ENCODE measurements around the gene MAST4. TPM values are rescaled to one million over a fixed set of nuclear protein-coding genes. Genes with fewer than 3 reads are reported as not detected.

Gene MAST4
- total and polyA plus RNA-seq, 2 of the 4 experiments (the other 2 are of a cell fraction) = 4.8 to 6.8 TPM

- H3K27ac ChIP-seq (ENCODE audit: insufficient read depth, low read length) = no peak overlapping the region
- no peak overlapping the region for H2BK5ac ChIP-seq (ENCODE audit: low read depth, low read length, poor library complexity, severe bottlenecking)
- no peak overlapping the region for H3K14ac ChIP-seq (replicated peaks; ENCODE audit: low read depth, low read length)
- H3K18ac ChIP-seq (ENCODE audit: low read depth, low read length) = no peak overlapping the region
- in situ Hi-C loops (cut with MboI; ENCODE audit: low sequenced_read_pairs) = no loop called here
- dilution Hi-C loops (cut with HindIII; ENCODE audit: low sequenced_read_pairs, unreplicated experiment) = no loop called here
- no peak overlapping the region for H2BK20ac ChIP-seq (ENCODE audit: low read depth, low read length)
- H3K4ac ChIP-seq (ENCODE audit: low read depth, low read length) = no peak overlapping the region
- no peaks in the 10 kb centered on the region; the same call in 1 of the 2 replicates for H3K4me1 ChIP-seq (ENCODE audit: control insufficient read depth, insufficient read depth, low read length)
- DNase-seq (peak; percentile 71), ATAC-seq (ENCODE audit: low read depth) (peak; percentile 98)
- H3K79me1 ChIP-seq (ENCODE audit: low read depth in 1 of 2, low read length in 2 of 2) = no peaks in the 10 kb centered on the region
- no peak overlapping the region for H2BK15ac ChIP-seq (ENCODE audit: low read depth, low read length)
- H3K9me3 ChIP-seq (ENCODE audit: control insufficient read depth, insufficient read depth, low read length) = no peaks in the 10 kb centered on the region
- intact Hi-C loops (cut with micrococcal nuclease) = loop anchor here (10.0 kb wide), 1 partner anchor 136 kb away; no protein-coding TSS in a partner anchor
- ChIA-PET POLR2A (ENCODE audit: unreplicated experiment) (no interaction called here), CTCF (interaction anchor here (2.4 kb wide), 1 partner anchor 14 kb away, joined by 7 read pairs; no protein-coding TSS in a partner anchor)
- no peak overlapping the region for H2AK9ac ChIP-seq (replicated peaks; ENCODE audit: low read depth, low read length, poor library complexity)
- H3K56ac ChIP-seq (ENCODE audit: extremely low read depth, insufficient read depth, low read length) = no peak overlapping the region
- H2BK120ac ChIP-seq (ENCODE audit: low read depth, low read length) = no peak overlapping the region
- H3K9ac ChIP-seq (ENCODE audit: low read depth, low read length) = peak overlapping the region; percentile 46
- H3K23ac ChIP-seq (ENCODE audit: low read depth, low read length) = 0 out of 2 replicates have a peak overlapping the region, but pooled peaks have one; percentile 20
- H3K36me3 ChIP-seq (ENCODE audit: control insufficient read depth, insufficient read depth, low read length) = no peaks in the 10 kb centered on the region
- H3K4me2 ChIP-seq (ENCODE audit: low read depth, low read length) = peak overlapping the region; percentile 92
- H2AFZ ChIP-seq (replicated peaks; ENCODE audit: low read length, poor library complexity) = peak overlapping the region; percentile 84
- WGBS, 2 experiments (ENCODE audit: extremely low coverage in 2 of 2, insufficient read length in 1 of 2) = 4% methylated on average over 16 of the region's 21 CpGs; no CpG with 5 or more reads in 1 of the 2 experiments
- H3K27me3 ChIP-seq (ENCODE audit: control insufficient read depth, insufficient read depth, low read length) = peaks cover 20% of the 10 kb centered on the region
- peak; percentile 78; the same call in 1 of the 2 replicates for TF ChIP-seq USF2 (IDR thresholded peaks at IDR 0.05; ENCODE audit: low read depth, low read length)
- TF ChIP-seq BHLHE40 (IDR thresholded peaks at IDR 0.05; ENCODE audit: low read depth, low read length) = no peak
- no TSS peak for BruUV-seq (replicated peaks)
- H3K9me1 ChIP-seq (ENCODE audit: insufficient read depth, low read length) = no peaks in the 10 kb centered on the region
- no peak overlapping the region for H4K91ac ChIP-seq (ENCODE audit: insufficient read depth, low read depth, low read length)
- H4K5ac ChIP-seq (ENCODE audit: low read depth, low read length) = no peak overlapping the region
- no peak overlapping the region for H2AK5ac ChIP-seq (ENCODE audit: low read depth, low read length)
- H4K8ac ChIP-seq (ENCODE audit: low read depth in 2 of 2, low read length in 2 of 2) = no peak overlapping the region
- no peaks in the 10 kb centered on the region for H4K20me1 ChIP-seq (ENCODE audit: insufficient read depth, low read length)
- H3K4me3 ChIP-seq (ENCODE audit: insufficient read depth, low read depth, low read length) = peak overlapping the region; percentile 49
Observed at GRCh38 chr5:66828548-66829357, 232.6 kb downstream of the MAST4 start.

All from IMR-90 (cell line).